Neuronal stem cell (in vitro differentiated cells): ENCODE data around the gene DNER.
A peak's percentile ranks its signal among the peaks of the same experiment; 100 is the strongest.

Experiments
- DNase-seq: peaks from one replicate; pipeline ENCODE4 v3.0.0-alpha.2; 2013; ENCODE audit warnings: low spot score
- H2AFZ ChIP-seq: one replicate; pipeline ENCODE4 v1.6.1; 2013; ENCODE audit warnings: mild to moderate bottlenecking, low read length, inconsistent platforms
- H2AK5ac ChIP-seq: 2 replicates; pipeline ENCODE4 v1.6.1; 2013; ENCODE audit warnings: low read depth, mild to moderate bottlenecking, inconsistent platforms, low read length, moderate library complexity, mixed read lengths
- H2BK120ac ChIP-seq: 2 replicates; pipeline ENCODE4 v1.6.1; 2013; ENCODE audit warnings: low read depth, mild to moderate bottlenecking, inconsistent platforms, low read length, moderate library complexity, mixed read lengths
- H2BK12ac ChIP-seq: one replicate; pipeline ENCODE4 v1.6.1; 2013; ENCODE audit warnings: low read length, inconsistent platforms
- H2BK15ac ChIP-seq: 2 replicates; pipeline ENCODE4 v1.6.1; 2013; ENCODE audit warnings: mild to moderate bottlenecking, low read length, inconsistent platforms, mixed read lengths
- H2BK5ac ChIP-seq: one replicate; pipeline ENCODE4 v1.6.1; 2013; ENCODE audit warnings: inconsistent platforms, mild to moderate bottlenecking, low read length, moderate library complexity
- H3K14ac ChIP-seq: one replicate; pipeline ENCODE4 v1.6.1; 2013; ENCODE audit warnings: low read length, inconsistent platforms
- H3K18ac ChIP-seq: 2 replicates; pipeline ENCODE4 v1.6.1; 2013; ENCODE audit warnings: low read length, inconsistent platforms
- H3K23ac ChIP-seq: 2 replicates; pipeline ENCODE4 v1.6.1; 2013; ENCODE audit warnings: low read depth, mild to moderate bottlenecking, mixed read lengths, low read length, inconsistent platforms; ENCODE audit not compliant: poor library complexity
- H3K27ac ChIP-seq: replicated peaks from 3 replicates; pipeline ENCODE4 v1.5.1; 2013; ENCODE audit warnings: low read length, inconsistent platforms
- H3K27me3 ChIP-seq, 3 experiments: 2 replicates each; pipeline ENCODE4 v1.6.1; 2013; ENCODE audit warnings: low read length in 3 of 3, mild to moderate bottlenecking in 2 of 3, inconsistent platforms in 1 of 3, low read depth in 1 of 3, mixed read lengths in 1 of 3, moderate library complexity in 1 of 3; ENCODE audit not compliant: control insufficient read depth in 3 of 3, insufficient read depth in 3 of 3
- H3K36me3 ChIP-seq, 2 donors: replicated peaks in 1 of 2; 2 replicates each; pipeline ENCODE4 v1.6.1; 2013; ENCODE audit warnings: low read length in 2 of 2; ENCODE audit not compliant: control insufficient read depth in 2 of 2, insufficient read depth in 2 of 2
- H3K4ac ChIP-seq: 2 replicates; pipeline ENCODE4 v1.6.1; 2013; ENCODE audit warnings: inconsistent platforms, mild to moderate bottlenecking, low read length, moderate library complexity
- H3K4me1 ChIP-seq, 2 donors: 1 replicate in 1 of 2; 2 replicates in 1 of 2; pipeline ENCODE4 v1.6.1; 2013; ENCODE audit warnings: low read length in 2 of 2, low read depth in 1 of 2; ENCODE audit not compliant: control insufficient read depth in 2 of 2, insufficient read depth in 1 of 2
- H3K4me2 ChIP-seq: one replicate; pipeline ENCODE4 v1.6.1; 2013; ENCODE audit warnings: mild to moderate bottlenecking, low read length, inconsistent platforms; ENCODE audit not compliant: insufficient read depth, poor library complexity, severe bottlenecking
- H3K4me3 ChIP-seq, 2 donors: 2 replicates each; pipeline ENCODE4 v1.5.1; 2013; ENCODE audit warnings: low read length in 2 of 2, mild to moderate bottlenecking in 2 of 2, inconsistent platforms in 1 of 2, moderate library complexity in 1 of 2
- H3K79me1 ChIP-seq: one replicate; pipeline ENCODE4 v1.6.1; 2013; ENCODE audit warnings: low read depth, mild to moderate bottlenecking, inconsistent platforms, low read length, moderate library complexity
- H3K9ac ChIP-seq: one replicate; pipeline ENCODE4 v1.6.1; 2013; ENCODE audit warnings: mild to moderate bottlenecking, low read depth, low read length, inconsistent platforms; ENCODE audit not compliant: poor library complexity
- H3K9me3 ChIP-seq, 2 donors: replicated peaks in 1 of 2; 2 replicates each; pipeline versions ENCODE3 to v1.6.1; 2013; ENCODE audit warnings: low read length in 2 of 2, mild to moderate bottlenecking in 2 of 2, inconsistent platforms in 1 of 2, low read depth in 1 of 2, mixed read lengths in 1 of 2, moderate library complexity in 1 of 2; ENCODE audit not compliant: control insufficient read depth in 2 of 2, insufficient read depth in 1 of 2
- H4K8ac ChIP-seq: one replicate; pipeline ENCODE4 v1.6.1; 2013; ENCODE audit warnings: low read depth, mild to moderate bottlenecking, inconsistent platforms, low read length, moderate library complexity
- H4K91ac ChIP-seq: one replicate; pipeline ENCODE4 v1.6.1; 2013; ENCODE audit warnings: low read length, low read depth, mild to moderate bottlenecking, inconsistent platforms; ENCODE audit not compliant: poor library complexity
- WGBS, 2 donors: extraction: QIAGEN DNeasy Blood & Tissue Kit; methylation state at CpG; one replicate each; pipeline ENCODE4 v1.1.7; 2013; ENCODE audit warnings: missing lambda C conversion rate in 2 of 2, mixed read lengths in 1 of 2; ENCODE audit not compliant: insufficient read length in 2 of 2, insufficient replicate concordance in 1 of 2; ENCODE audit errors: extremely low coverage in 2 of 2; 5-methylcytosine and 5-hydroxymethylcytosine counted together

The DNER gene

DNA sequence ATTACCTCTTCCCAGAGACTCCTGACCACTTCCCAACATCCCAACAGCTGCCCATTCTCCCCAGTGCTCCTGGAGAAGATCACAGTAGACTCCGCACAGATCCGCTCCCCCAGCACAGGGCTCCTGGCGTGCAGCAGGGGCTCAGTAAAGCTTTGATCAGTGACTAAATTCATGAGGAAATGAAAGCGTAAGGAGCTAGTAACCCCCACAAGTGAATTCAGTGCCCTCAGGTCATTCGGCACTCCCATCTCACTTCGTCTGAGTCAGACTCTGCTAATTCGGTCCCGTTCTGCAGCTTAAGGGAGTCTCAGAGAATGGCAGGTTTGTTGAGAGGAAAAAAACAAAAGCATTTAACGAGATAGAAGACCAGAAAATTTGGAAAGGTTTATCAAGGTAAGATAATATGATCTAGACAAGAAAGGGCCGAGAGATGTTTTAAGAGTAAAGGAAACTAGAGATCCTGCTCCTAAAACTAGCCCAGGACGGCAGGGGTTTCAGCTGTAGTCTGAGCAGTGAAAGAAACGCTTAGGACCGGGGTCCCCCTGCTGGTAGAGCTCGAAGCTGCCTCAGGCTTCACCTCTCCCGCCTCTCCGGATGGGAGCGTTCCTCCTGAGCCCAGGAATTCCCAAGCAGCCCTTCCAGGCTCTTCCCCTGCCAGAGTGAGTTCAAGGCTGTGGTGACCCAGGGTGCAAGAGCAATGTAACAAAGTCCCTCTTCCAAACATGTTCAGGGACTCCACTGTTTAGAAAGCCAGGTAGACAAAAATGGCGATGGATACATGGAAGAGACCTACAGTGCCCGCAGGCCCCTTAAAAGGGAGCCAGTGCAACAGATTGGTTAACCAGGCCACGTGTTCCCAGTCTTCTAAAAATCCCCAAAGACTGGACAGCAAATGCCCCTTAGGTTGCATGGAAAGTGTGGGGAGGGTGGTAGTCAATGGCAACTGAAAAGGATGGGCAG is 127.3 kb downstream of the DNER start:
- Histone ChIP-seq H4K8ac (no peak overlapping the region), H2AK5ac (no peak overlapping the region), H3K18ac (peak overlapping the region; percentile 70), H3K4ac (no peak overlapping the region), H4K91ac (no peak overlapping the region), H2BK120ac (no peak overlapping the region), H3K27ac (no peak overlapping the region), H2BK15ac (peak overlapping the region; percentile 79), H3K27me3 (no peaks in the 10 kb centered on the region), H3K23ac (no peak overlapping the region), H2BK12ac (no peak overlapping the region), H3K4me2 (peak overlapping the region; percentile 21), H3K4me3 (no peak overlapping the region), H2BK5ac (no peak overlapping the region), H2AFZ (peak overlapping the region; percentile 16), H3K14ac (no peak overlapping the region), H3K9ac (no peak overlapping the region), H3K36me3 (no peaks in the 10 kb centered on the region), H3K9me3 (no peaks in the 10 kb centered on the region), H3K79me1 (no peaks in the 10 kb centered on the region), H3K4me1 (peaks cover 0 to 5% of the 10 kb centered on the region in 2 donors)
- DNase-seq, result peak; percentile 78
- WGBS, 2 donors, result no CpG with 5 or more reads among the region's 20 CpGs

DNA sequence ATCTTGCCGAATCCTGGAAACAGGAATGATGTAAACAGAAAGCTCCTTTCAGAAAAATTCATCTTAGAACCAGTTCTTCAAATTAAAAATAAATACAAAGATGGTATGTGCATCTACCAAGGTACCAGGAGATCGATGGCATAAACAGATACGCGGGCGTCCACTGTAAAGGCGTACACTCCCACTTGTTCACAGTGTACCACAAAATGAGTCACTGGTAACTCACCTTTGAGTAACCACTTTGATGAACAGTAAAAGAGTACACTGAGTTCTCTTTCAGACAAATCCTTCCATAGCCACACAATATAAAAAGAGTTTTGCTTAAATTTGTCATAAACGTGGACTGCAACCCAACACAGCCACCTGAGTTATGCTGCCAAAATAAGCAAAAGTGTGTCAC is 128.3 kb downstream of the DNER start:
- H3K36me3 ChIP-seq, result no peaks in the 10 kb centered on the region
- no peak overlapping the region for H2BK5ac ChIP-seq
- WGBS, 2 donors, result no CpG with 5 or more reads among the region's 7 CpGs
- no peak overlapping the region for H2AK5ac ChIP-seq
- no peaks in the 10 kb centered on the region for H3K79me1 ChIP-seq
- H2AFZ ChIP-seq, result no peak overlapping the region
- H2BK15ac ChIP-seq, result no peak overlapping the region
- no peak overlapping the region for H3K4me2 ChIP-seq
- H3K4me1 ChIP-seq, result peaks cover 0 to 5% of the 10 kb centered on the region in 2 donors
- H3K27me3 ChIP-seq, result no peaks in the 10 kb centered on the region
- H2BK12ac ChIP-seq, result no peak overlapping the region
- H4K91ac ChIP-seq, result no peak overlapping the region
- DNase-seq, result no peak
- H3K23ac ChIP-seq, result no peak overlapping the region
- no peak overlapping the region for H4K8ac ChIP-seq
- no peak overlapping the region for H3K9ac ChIP-seq
- no peaks in the 10 kb centered on the region for H3K9me3 ChIP-seq
- H2BK120ac ChIP-seq, result no peak overlapping the region
- H3K4ac ChIP-seq, result no peak overlapping the region
- H3K4me3 ChIP-seq, result no peak overlapping the region
- H3K14ac ChIP-seq, result no peak overlapping the region
- no peak overlapping the region for H3K27ac ChIP-seq
- H3K18ac ChIP-seq, result no peak overlapping the region

DNA sequence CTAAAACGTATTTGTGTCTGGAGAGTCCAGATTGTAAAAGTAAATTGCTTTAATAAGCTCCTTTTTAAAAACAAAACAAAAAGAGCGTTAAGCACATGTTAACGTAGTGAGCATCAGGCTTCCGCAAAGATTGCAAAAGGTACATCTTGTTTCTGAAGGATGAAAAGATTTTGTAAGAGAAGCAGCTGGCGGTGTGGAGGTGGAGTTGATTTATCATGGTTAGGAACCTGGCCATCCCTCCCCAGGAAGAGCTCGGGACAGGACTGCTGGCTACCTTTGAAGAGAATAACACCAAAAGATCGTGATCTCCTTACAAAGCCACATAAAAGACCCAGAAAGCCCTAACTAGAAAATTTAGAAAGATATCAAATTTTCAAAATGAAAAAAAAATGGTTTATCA is 132.2 kb downstream of the DNER start:
- Histone ChIP-seq H3K36me3 (no peaks in the 10 kb centered on the region), H2BK15ac (no peak overlapping the region), H3K4me2 (no peak overlapping the region), H3K4ac (no peak overlapping the region), H3K9me3 (no peaks in the 10 kb centered on the region), H3K4me3 (no peak overlapping the region), H3K79me1 (no peaks in the 10 kb centered on the region), H3K18ac (no peak overlapping the region), H2BK12ac (no peak overlapping the region), H3K27me3 (no peaks in the 10 kb centered on the region), H2AFZ (no peak overlapping the region), H3K14ac (no peak overlapping the region), H4K91ac (no peak overlapping the region), H3K23ac (no peak overlapping the region), H2BK120ac (no peak overlapping the region), H2BK5ac (no peak overlapping the region), H3K9ac (no peak overlapping the region), H3K27ac (no peak overlapping the region), H4K8ac (no peak overlapping the region), H3K4me1 (peaks cover 0 to 4% of the 10 kb centered on the region in 2 donors), H2AK5ac (no peak overlapping the region)
- no CpG with 5 or more reads among the region's 7 CpGs for WGBS, 2 donors
- DNase-seq, result no peak

DNA sequence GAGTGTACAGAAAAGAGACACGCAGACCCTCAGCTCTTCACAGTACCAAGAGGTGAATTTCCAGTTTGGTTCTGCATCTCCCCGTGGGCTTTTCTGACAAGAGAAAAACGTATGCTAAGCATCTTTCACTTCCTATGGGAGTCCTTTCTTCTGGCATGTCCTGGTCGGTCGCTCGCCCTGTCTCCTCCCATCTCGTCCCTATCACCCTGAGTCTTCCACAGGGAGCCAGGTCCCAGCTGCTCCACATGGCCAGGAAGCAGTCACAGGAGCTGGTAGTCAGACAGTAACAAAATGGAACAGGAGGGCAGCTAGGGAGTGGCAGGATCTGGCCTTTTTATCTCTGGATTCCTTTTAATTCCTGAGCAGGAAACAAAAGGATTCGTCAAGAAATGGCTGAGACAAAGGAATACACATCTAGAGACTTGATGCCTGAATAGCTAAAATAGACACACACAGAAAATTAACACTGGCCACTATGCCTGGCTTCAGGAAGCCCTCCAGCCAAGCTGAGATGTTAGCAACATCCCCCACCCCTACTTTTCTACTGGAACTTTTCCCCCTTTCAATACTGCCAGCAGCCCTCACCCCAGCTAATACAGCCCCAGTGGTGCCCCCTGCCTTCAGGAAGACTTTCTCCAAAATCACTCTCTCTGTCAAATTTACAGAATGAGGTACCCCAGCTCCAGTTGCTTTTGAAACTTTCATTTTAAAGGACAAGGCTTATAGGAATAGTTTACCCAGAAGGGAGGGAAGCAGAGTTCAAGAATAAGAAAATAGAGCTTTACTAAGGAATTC is 136.1 kb downstream of the DNER start:
- H2BK15ac ChIP-seq, result no peak overlapping the region
- no peak overlapping the region for H3K4me3 ChIP-seq
- no peak overlapping the region for H3K4ac ChIP-seq
- no peak for DNase-seq
- H3K4me1 ChIP-seq, result peaks cover 0 to 1% of the 10 kb centered on the region in 2 donors
- H3K14ac ChIP-seq, result no peak overlapping the region
- H3K9ac ChIP-seq, result no peak overlapping the region
- H3K36me3 ChIP-seq, result no peaks in the 10 kb centered on the region
- H2BK120ac ChIP-seq, result no peak overlapping the region
- WGBS, 2 donors, result no CpG with 5 or more reads among the region's 8 CpGs
- H3K4me2 ChIP-seq, result no peak overlapping the region
- no peak overlapping the region for H4K91ac ChIP-seq
- no peaks in the 10 kb centered on the region for H3K9me3 ChIP-seq
- H3K23ac ChIP-seq, result no peak overlapping the region
- H3K18ac ChIP-seq, result no peak overlapping the region
- H3K79me1 ChIP-seq, result no peaks in the 10 kb centered on the region
- no peak overlapping the region for H2BK5ac ChIP-seq
- no peak overlapping the region for H2BK12ac ChIP-seq
- no peaks in the 10 kb centered on the region for H3K27me3 ChIP-seq
- H2AK5ac ChIP-seq, result no peak overlapping the region
- no peak overlapping the region for H2AFZ ChIP-seq
- H3K27ac ChIP-seq, result no peak overlapping the region
- H4K8ac ChIP-seq, result no peak overlapping the region
